Iris pigment epithelial cell (primary cell): ENCODE results near the gene KCNMA1.
A peak's percentile ranks its signal among the peaks of the same experiment; 100 is the strongest.
"Not testable (repeated sequence)": the region's sequence is repeated elsewhere in the genome, so short reads cannot be mapped to it uniquely, and the experiment has no call there.

ENCODE experiments used
- DNase-seq: peaks from one replicate; pipeline ENCODE4 v3.0.0-alpha.2; 2011; ENCODE audit warnings: low read depth

Gene KCNMA1

DNA sequence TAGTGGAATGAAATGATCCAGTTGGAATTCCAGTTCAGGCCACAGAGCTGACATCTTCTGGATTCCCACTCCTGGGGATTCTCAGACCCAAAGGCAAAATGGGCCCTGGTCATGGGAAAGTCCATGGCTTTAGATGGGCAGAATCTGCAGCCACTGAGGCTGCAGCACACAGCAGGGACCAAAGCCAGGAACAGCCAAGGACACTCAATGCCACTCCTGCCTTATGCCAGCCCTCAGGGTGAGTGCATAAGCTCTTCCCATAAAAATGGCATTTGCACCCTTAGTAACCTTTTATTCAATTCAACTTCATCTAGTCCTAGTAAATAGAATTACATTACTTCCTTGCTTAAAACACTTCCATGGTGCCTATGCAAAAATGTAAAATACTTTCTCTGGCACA is 274.4 kb downstream of the KCNMA1 start:
- no peak for DNase-seq

GRCh38 chr10:77361831-77362230 is 275.8 kb downstream of the KCNMA1 start:
- DNase-seq = no peak

DNA sequence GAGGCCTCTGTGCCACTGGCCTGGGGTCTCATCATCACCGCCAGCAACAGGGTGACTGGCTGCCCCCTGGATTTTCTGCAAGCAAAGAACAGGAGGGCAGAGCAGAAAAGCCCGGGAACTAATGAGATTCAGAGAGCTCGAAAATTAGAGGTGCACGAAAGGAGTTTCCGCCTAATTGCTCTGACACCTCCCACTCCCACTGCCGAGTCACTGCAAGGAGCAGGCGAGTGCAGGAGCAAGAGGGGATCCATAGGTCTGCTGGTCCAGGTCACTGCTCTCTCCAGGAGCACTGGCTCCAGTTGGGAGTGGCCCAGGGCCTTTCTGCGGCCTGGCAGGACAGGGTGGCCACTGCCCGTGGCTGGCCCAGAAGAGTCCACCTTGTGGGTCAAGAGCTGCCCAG is 276.2 kb downstream of the KCNMA1 start:
- DNase-seq = no peak

- no peak for DNase-seq
These were observed 276.8 kb downstream of the KCNMA1 start for GRCh38 chr10:77360835-77361234.

GRCh38 chr10:77359950-77360520 is 277.6 kb downstream of the KCNMA1 start:
- no peak for DNase-seq

DNA sequence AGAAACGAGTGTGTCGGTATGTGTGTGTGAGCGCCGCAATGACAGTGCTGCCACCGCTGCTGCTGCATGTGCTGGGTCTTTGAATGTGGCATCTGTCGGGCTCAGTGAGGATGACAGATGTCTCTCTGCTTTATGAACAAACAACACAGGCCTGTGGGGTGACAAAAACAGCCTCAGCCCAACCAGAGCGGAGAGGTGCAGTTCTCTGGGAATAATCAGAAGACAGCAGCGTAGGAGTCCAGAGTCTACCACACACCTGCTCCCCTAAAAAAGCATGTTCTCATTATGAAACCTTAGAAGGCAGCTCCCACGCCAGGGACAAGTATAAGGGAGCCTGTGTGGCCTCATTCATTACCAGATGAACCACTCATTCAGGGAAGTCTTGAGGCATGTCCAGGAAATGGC is 278.3 kb downstream of the KCNMA1 start:
- no peak for DNase-seq

DNA sequence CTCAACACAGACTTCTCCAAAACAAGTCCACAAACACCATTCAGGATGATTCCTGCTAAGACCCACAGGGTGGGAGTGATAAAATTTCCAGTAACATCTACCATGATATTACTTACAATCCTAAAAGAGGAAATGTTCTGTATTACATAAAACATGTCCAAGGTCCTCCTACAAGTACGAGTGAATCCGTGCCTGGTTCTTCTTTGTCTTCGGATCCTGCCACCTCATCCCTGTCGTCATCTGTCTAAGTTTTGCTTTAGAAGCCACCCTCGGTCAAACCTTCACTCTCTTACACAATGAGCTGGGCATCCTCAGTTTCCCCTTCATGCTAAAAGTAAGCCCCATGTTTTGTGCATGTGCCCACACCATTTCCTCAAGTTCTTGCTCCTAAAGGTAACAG is 279.0 kb downstream of the KCNMA1 start:
- DNase-seq = no peak

- peak; percentile 78 for DNase-seq
These were observed 279.8 kb downstream of the KCNMA1 start for GRCh38 chr10:77357611-77358310.

GRCh38 chr10:77357185-77357584 is 280.4 kb downstream of the KCNMA1 start:
- DNase-seq = no peak

GRCh38 chr10:77355844-77356243 is 281.8 kb downstream of the KCNMA1 start:
- DNase-seq = peak; percentile 84

DNA sequence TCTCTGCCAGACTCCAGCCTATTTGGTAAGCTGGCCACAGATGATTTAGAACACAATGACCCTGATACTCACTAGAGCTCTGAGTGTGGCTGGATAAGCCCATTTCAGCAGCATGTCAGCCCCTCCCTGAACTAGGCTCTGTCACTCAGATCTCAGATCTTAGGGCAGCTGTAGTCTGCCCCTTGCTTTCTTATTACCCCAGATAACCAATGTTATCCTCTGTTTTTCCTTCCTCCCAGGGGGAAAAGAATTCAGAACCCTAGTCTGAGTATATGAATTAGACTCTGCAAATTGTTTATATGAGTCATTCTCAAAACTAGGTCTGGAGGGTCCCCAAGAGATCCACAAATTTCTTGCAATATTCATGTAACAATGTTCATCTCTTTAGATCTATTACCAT is 286.2 kb downstream of the KCNMA1 start:
- peak; percentile 58 for DNase-seq

GRCh38 chr10:77350711-77351119 is 286.9 kb downstream of the KCNMA1 start:
- peak; percentile 100 for DNase-seq

DNA sequence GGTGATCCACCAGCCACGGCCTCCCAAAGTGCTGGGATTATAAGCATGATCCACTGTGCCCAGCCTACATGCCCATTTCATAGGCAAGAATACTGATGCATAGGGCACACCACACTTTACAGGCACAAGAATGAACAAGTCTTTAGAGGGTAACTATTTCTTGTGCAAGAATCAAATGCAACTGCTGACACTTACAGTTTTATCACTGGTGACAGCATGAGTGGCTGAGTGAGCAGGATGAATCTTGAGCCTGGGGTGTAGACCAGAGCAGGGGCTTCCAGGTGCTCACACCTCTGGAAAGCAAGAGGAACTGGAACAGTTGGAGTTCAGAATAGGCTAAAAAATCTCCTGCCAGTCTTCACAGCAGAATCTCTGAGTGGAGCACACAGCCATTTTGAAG is 287.5 kb downstream of the KCNMA1 start:
- no peak for DNase-seq

DNA sequence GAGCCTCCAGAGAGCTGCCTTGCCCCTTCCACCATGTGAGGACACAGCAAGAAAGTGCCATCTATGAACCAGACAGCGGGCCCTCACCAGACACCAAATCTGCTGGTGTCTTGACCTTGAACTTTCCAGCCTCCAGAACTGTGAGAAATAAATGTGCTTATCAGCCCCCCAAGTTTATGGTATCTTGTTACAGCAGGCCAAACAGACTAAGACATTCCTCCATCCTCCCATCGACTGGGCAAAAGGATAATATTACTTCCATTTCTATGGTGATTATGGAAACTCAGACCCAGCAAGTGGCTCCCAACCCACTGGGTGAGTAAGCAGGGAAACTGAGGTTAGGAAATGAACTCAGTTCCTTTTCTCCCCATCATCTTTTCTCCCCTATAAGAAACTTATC is 288.4 kb downstream of the KCNMA1 start:
- peak; percentile 65 for DNase-seq

DNA sequence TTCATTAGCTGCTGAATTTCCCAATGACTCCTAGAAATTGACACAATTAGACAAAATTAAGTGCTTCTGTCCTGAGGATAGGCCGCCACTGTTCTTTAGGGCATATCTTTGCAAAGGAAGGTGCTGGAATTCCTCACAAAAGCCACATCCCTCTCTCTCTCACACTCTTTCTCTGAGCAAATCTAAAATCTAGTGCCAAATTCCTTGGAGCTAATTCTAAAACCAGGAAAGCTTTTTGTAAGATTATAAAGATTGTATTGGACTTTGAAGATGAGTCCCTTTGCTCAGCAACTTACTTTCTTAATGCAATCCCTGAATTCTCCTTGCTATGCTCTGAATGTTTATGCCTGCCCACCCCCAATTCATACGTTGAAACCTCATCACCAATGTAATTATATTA is 288.9 kb downstream of the KCNMA1 start:
- no peak for DNase-seq

GRCh38 chr10:77348082-77348481 is 289.5 kb downstream of the KCNMA1 start:
- peak; percentile 27 for DNase-seq

GRCh38 chr10:77347052-77347451 is 290.6 kb downstream of the KCNMA1 start:
- no peak for DNase-seq

DNA sequence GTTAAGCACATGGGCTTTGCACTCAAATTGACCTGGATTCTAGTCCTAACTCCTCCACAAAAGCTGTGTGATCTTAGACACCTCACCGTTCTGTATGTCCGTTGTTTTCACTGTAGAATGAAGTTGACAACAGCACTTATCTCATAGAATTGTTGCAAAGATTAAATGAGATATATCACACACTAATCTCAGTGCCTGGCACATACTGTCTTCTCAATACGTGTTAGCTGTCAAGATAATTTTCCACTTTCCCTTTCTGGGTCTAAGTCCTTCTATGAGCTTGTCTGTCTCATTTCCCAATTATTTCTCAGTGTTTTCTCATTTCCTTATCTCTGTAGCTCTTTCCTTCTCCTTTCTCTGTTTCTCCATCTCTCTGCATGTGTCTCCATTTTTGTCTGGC is 296.6 kb downstream of the KCNMA1 start:
- DNase-seq = no peak

DNA sequence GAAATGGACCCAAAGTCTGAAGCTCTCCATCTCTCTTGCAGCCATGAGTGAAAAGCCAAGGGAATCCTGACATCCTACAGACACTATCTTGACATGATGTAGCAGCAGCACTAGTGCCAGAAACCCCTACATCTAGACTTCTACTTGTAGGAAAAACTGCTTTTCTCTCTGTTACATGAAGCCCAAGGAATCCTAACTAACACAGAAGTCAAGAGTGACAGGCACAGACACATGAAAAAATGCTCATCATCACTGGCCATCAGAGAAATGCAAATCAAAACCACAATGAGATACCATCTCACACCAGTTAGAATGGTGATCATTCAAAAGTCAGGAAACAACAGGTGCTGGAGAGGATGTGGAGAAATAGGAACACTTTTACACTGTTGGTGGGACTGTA is 297.7 kb downstream of the KCNMA1 start:
- not testable (repeated sequence) for DNase-seq

GRCh38 chr10:77339166-77339565 is 298.4 kb downstream of the KCNMA1 start:
- DNase-seq = no peak

DNA sequence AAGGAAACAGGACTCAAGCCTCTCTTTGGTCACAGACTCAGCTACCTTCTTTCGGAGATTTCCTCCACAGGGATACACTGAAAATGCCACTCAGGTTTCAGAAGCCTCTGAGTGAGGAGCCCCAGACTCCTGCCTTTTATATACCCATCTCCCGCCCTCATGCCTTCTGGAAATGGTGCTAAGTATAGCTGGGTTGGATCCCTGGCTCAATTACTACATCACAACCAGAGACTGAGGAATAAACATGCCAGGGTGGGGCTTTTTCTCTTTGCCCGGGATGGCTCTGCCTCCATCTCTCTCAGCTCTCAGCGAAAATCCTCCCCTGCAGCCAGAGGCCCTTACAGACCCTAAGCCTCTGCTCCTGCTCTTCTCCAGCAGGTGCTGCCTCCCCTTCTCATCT is 299.5 kb downstream of the KCNMA1 start:
- DNase-seq = no peak

- DNase-seq = no peak
These were observed 303.1 kb downstream of the KCNMA1 start for GRCh38 chr10:77334501-77334900.

GRCh38 chr10:77333610-77334340 is 303.8 kb downstream of the KCNMA1 start:
- peak; percentile 45 for DNase-seq
